Loucy (cell line): ENCODE results near the gene FBXO42.

Experiments
- H2AFZ ChIP-seq: fragments of 200-600 bp; sonication (generic); 2 replicates; pipeline ENCODE4 v1.6.0; 2016; ENCODE audit warnings: antibody characterized with exemption, mild to moderate bottlenecking, low read length, moderate library complexity
- H3F3A ChIP-seq: fragments of 200-600 bp; 2 replicates; pipeline ENCODE4 v1.6.0; 2016; ENCODE audit warnings: antibody characterized with exemption, low read depth, mild to moderate bottlenecking
- H3K27me3 ChIP-seq: fragments of 200-600 bp; sonication (generic); 2 replicates; pipeline ENCODE4 v1.6.1; 2014; ENCODE audit warnings: low read length, mild to moderate bottlenecking; ENCODE audit not compliant: insufficient read depth, poor library complexity, severe bottlenecking
- H3K36me3 ChIP-seq: fragments of 200-600 bp; sonication (generic); 2 replicates; pipeline ENCODE4 v1.6.1; 2016; ENCODE audit warnings: low read length; ENCODE audit not compliant: insufficient read depth
- H3K4me1 ChIP-seq: fragments of 200-600 bp; sonication (generic); 2 replicates; pipeline ENCODE4 v1.5.1; 2014; ENCODE audit warnings: low read length, mild to moderate bottlenecking; ENCODE audit not compliant: insufficient read depth, poor library complexity, severe bottlenecking
- H3K4me2 ChIP-seq: fragments of 200-600 bp; sonication (generic); 2 replicates; pipeline ENCODE4 v1.6.0; 2014; ENCODE audit warnings: antibody characterized with exemption, low read length, low read depth, mild to moderate bottlenecking; ENCODE audit not compliant: poor library complexity, severe bottlenecking
- H3K4me3 ChIP-seq: fragments of 200-600 bp; sonication (generic); 2 replicates; pipeline ENCODE4 v1.5.1; 2014; ENCODE audit warnings: low read length, mild to moderate bottlenecking, mixed read lengths; ENCODE audit not compliant: poor library complexity, severe bottlenecking
- H3K79me2 ChIP-seq: fragments of 200-600 bp; sonication (generic); 2 replicates; pipeline ENCODE4 v1.6.1; 2014; ENCODE audit warnings: low read length; ENCODE audit not compliant: insufficient read depth
- H3K9ac ChIP-seq: fragments of 200-600 bp; sonication (generic); 2 replicates; pipeline ENCODE4 v1.6.0; 2014; ENCODE audit warnings: mild to moderate bottlenecking, low read depth, low read length, moderate library complexity; ENCODE audit not compliant: poor library complexity, severe bottlenecking
- H3K9me2 ChIP-seq: fragments of 200-600 bp; sonication (generic); replicated peaks from 2 replicates; pipeline ENCODE4 v1.6.1; 2016; ENCODE audit warnings: low read depth, low read length, mixed read lengths
- H3K9me3 ChIP-seq: fragments of 200-600 bp; sonication (generic); 2 replicates; pipeline ENCODE4 v1.6.1; 2014; ENCODE audit warnings: mild to moderate bottlenecking, antibody characterized with exemption, low read length, low read depth; ENCODE audit not compliant: insufficient read depth
- H4K20me1 ChIP-seq: fragments of 200-600 bp; sonication (generic); 2 replicates; pipeline ENCODE4 v1.6.0; 2014; ENCODE audit warnings: antibody characterized with exemption, low read length, mild to moderate bottlenecking; ENCODE audit not compliant: insufficient read depth, poor library complexity, severe bottlenecking
- CTCF ChIP-seq: fragments of 200-600 bp; sonication (generic); conservative IDR thresholded peaks from 2 replicates; pipeline ENCODE4 v1.5.1; 2014; ENCODE audit warnings: mild to moderate bottlenecking, antibody characterized with exemption, low read length
- EZH2phosphoT487 ChIP-seq: fragments of 200-600 bp; IDR thresholded peaks from 2 replicates; pipeline ENCODE4 v1.6.1; 2018; ENCODE audit warnings: antibody characterized with exemption, mild to moderate bottlenecking, moderate library complexity, borderline replicate concordance

FBXO42 gene

GRCh38 chr1:16292739-16293138 is 59.5 kb downstream of the FBXO42 start:
- peaks cover 61% of the 10 kb centered on the region; the same call in 1 of the 2 replicates for H3K36me3 ChIP-seq

GRCh38 chr1:16289959-16290358 is 62.3 kb downstream of the FBXO42 start:
- no peaks in the 10 kb centered on the region; the same call in 1 of the 2 replicates for H3K79me2 ChIP-seq
- TF ChIP-seq EZH2phosphoT487, result no peak
- no peaks in the 10 kb centered on the region for H3K4me1 ChIP-seq
- peaks cover 72% of the 10 kb centered on the region; the same call in 1 of the 2 replicates for H3K36me3 ChIP-seq
- H3F3A ChIP-seq, result no peaks in the 10 kb centered on the region
- H3K9me3 ChIP-seq, result no peaks in the 10 kb centered on the region
- H3K9ac ChIP-seq, result no peak overlapping the region
- no peaks in the 10 kb centered on the region for H3K9me2 ChIP-seq
- H3K27me3 ChIP-seq, result no peaks in the 10 kb centered on the region
- H4K20me1 ChIP-seq, result no peaks in the 10 kb centered on the region
- H3K4me2 ChIP-seq, result no peak overlapping the region
- H2AFZ ChIP-seq, result no peak overlapping the region
- no peak overlapping the region for H3K4me3 ChIP-seq

More at GRCh38 chr1:16292739-16293138, 59.5 kb downstream of the FBXO42 start:
- Histone ChIP-seq H3K27me3 (no peaks in the 10 kb centered on the region), H2AFZ (no peak overlapping the region), H3K4me2 (no peak overlapping the region), H3K9me2 (no peaks in the 10 kb centered on the region), H3K9ac (no peak overlapping the region), H3F3A (no peaks in the 10 kb centered on the region), H4K20me1 (no peaks in the 10 kb centered on the region), H3K4me3 (no peak overlapping the region), H3K9me3 (no peaks in the 10 kb centered on the region), H3K79me2 (no peaks in the 10 kb centered on the region), H3K4me1 (no peaks in the 10 kb centered on the region)
- TF ChIP-seq EZH2phosphoT487, result no peak
- no peak for TF ChIP-seq CTCF

- Histone ChIP-seq H3K4me3 (no peak overlapping the region), H3K9me2 (no peaks in the 10 kb centered on the region), H3K4me1 (no peaks in the 10 kb centered on the region), H4K20me1 (no peaks in the 10 kb centered on the region), H2AFZ (no peak overlapping the region), H3K79me2 (no peaks in the 10 kb centered on the region; the same call in 1 of the 2 replicates), H3K9me3 (no peaks in the 10 kb centered on the region), H3K36me3 (peaks cover 54% of the 10 kb centered on the region; the same call in 1 of the 2 replicates), H3K9ac (no peak overlapping the region), H3K4me2 (no peak overlapping the region), H3F3A (no peaks in the 10 kb centered on the region), H3K27me3 (no peaks in the 10 kb centered on the region)
- TF ChIP-seq CTCF, result no peak
- no peak for TF ChIP-seq EZH2phosphoT487
These were observed 66.2 kb downstream of the FBXO42 start for GRCh38 chr1:16286122-16286521.

- no peak for TF ChIP-seq EZH2phosphoT487
- TF ChIP-seq CTCF, result no peak
- H3K79me2 ChIP-seq, result no peaks in the 10 kb centered on the region; the same call in 1 of the 2 replicates
- no peaks in the 10 kb centered on the region for H3K9me2 ChIP-seq
These were observed 70.5 kb downstream of the FBXO42 start for GRCh38 chr1:16281765-16282164.

More at GRCh38 chr1:16281765-16282164, 70.5 kb downstream of the FBXO42 start:
- Histone ChIP-seq H3F3A (no peaks in the 10 kb centered on the region), H3K36me3 (peaks cover 48% of the 10 kb centered on the region; the same call in 1 of the 2 replicates), H4K20me1 (no peaks in the 10 kb centered on the region), H3K9me3 (no peaks in the 10 kb centered on the region), H3K4me3 (no peak overlapping the region), H3K4me1 (no peaks in the 10 kb centered on the region), H3K4me2 (no peak overlapping the region), H2AFZ (no peak overlapping the region), H3K9ac (no peak overlapping the region), H3K27me3 (no peaks in the 10 kb centered on the region)
